ENCODE data around the gene CDH5.

Gene CDH5

DNA sequence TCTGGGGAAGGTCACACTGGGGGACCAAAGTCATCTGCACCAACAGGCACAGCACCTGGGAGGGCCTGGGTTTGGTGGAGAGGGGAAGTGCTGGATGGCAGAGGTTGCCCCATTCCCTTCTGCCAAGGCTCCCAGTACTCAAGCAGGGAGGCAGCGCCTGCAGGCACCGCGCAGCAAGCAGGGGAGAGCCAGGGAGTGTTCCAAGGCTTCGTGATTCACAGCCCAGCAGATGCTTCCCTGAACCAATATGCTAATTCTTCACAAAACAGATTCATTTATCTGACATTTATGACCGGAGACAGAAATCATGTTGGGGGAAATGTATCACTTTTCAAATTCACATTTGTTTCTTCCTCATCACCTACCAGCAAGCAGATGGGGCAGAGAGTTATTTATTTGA, 13.4 kb upstream of the CDH5 start:
- no peak for DNase-seq

DNA sequence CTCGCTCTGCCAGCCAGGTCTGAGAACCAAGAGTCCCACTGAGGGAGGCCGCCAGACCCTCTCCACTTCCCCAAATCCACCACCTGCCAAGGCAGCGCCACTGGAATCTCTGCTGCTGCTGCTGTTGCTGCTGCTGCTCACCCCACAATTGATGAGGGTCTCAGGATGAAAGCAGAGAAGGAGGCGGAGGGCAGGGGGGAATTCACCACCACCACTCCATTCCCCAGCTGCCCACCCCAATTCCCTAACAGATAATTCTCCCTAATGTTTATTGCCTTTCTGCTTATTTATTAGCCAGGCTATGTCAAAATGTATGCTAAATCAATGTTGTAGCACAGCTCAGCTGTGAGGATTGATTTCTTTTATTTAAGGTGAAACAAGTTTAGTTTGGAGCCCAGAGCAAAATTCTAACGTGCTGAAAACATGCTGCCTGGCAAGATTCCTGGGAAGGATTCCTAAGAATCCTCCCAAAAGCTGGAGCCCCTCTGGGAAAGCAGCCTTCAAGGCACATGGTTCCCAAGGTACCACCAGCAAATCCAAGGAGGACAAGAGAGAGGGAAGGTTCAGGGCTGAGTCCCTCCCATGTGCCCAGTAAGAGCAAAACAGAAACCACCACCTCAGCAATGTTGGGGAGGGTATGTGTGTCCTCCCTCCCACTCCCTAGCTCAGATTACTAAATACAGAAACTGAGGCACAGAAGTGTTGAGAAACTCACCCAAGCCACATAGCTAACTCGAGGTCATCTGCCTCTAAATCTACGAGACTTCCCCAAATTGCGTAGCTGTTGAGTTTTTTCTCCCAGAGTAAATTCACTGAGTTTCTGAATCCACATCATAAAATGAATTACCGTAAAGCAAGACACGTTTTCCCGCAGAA, 12.2 kb upstream of the CDH5 start:
- peak; percentile 31 to 69 (median 58) for DNase-seq

DNA sequence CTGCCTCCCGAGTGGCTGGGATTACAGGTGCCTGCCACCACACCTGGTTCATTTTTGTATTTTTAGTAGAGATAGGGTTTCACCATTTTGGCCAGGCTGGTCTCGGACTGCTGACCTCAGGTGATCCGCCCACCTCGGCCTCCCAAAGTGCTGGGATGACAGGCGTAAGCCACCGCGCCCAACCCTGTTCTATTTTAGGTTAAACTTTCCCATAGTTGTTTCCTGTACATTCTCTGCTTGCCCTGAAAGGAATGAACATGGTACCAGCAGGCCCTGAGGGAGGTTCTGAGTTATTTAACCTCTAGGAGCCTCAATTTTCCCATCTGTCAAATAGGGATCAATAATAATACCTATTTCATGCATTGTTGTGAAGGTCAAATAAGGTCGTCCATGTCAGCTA, 11.0 kb upstream of the CDH5 start:
- no peak for DNase-seq

DNA sequence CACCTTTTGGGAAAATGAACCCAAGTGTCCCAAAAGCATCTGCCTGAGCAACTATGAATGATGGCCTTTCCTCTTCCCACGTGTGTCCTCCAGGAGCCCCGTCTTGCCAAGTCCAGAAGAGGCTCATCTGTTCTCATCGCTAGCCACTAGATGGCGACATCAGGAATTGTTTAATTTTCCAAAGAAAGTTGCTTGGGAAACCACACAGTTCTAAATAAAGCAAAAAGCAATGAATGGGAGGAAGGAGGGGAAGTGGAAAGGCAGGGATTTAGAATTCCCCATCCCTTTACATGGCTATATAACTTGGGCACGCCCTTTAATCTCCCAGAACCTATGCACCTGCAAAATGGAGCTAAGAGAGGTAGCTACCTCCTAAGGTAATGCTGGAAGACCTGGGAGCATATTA, 9.0 kb upstream of the CDH5 start:
- peak; percentile 76 to 84 (median 76) for DNase-seq

DNA sequence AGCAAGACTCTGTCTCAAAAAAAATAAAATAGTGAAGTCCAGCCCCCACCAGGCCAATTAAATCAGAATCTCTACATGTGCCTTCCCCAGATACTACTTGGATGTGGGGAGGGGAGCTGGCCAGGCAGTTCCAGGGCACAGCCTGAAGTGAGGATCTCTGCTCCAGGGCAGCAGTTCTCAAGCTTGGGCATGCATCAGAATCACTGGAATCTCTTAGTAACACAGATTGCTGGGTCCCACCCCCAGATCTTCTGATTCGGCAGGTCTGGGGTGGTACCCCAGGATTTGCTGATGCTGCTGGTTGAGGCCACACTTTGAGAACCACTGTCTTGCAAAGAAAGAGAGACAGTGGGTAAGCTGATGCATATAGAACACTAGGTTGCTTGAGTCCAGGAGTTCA, 8.3 kb upstream of the CDH5 start:
- no peak for DNase-seq

DNA sequence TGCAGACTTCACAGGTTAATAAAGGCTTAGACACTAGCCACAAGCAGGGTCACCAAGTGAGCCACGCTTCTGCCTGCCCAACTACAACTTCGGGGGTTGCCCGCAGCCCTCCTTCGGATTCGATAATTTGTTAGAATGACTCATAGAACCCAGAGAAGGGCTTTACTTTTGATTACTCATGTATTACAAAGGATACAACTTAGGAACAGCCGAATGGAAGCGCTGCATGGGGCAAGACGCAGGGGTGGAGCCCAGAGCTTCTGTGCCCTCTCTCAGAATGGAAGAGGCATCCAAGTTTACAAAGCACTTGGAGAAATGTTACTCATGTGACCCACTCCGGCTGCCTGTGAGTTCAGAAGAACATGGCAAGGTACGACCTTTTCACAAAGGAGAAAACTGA, 7.5 kb upstream of the CDH5 start:
- no peak for DNase-seq

DNA sequence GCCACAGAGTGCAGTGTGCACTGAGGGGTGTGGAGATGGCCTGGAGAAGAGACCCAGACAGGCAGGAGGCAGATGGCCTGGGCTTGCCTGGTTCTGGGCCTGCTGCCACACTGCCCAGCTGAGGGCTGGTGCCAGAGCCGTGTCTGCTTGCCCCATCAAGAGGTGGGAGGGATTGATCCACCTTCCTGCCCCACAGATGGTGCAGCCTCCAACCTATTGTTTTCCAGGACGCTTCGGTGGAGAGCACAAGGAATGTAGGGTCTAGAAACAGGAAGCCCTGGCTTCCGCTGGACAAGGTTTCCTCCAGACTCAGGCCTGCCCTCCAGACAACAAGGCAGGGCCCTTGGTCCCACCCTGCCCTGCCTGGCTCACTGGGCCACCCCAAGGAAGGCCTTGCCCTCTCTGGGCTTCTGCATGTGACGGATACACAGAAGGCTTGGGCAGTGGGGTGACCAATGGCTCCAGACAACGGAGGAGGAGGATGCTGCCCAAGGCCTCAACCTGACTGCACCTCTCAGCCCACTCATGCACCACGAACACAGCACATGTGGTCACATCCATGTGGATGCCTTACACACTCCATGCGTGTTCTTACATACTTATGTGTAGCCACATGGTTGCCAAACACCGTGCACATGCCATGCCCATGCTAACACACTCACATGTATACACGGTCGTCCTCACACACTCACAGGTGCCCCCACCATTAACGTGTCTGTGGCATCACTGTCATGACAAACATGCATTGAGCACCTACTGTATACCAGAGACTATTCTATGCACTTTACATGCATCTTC, 6.5 kb upstream of the CDH5 start:
- DNase-seq, result no peak

DNA sequence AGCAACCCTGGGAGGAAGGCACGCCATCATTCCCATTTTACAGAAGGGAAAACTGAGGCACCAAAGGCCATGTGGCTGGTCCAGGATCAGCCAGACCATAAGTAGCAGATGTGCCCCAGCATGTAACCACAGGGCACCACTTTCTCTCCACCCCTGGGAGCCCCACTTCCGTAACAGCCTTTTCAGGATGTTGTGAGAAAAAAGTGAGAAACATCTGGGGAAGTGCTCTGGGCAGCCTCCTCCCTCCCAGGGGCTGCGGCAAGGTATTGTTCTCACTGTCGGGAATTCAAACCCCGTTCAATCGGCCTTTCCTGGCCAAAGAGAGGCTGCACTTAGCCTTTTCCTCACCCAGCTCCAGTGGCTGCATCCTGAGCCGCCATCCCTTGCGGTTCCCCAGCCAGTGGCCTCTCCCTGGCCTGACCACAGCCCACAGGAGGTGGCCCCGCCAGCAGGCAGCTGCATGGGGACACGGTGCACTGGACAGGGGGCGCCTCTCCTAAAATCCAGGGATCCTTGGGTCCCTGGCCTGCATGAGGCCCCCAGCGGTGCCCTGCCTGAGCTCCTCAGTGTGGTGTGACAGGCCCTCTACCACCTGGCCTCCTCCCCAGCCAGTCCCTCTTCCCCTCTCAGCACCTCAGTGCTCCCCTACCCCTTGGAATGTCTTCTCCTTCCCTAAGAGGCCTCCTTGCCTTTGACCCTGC, 5.7 kb upstream of the CDH5 start:
- peak in 3 of 4 experiments; percentile 26 to 46 (median 41) for DNase-seq

DNA sequence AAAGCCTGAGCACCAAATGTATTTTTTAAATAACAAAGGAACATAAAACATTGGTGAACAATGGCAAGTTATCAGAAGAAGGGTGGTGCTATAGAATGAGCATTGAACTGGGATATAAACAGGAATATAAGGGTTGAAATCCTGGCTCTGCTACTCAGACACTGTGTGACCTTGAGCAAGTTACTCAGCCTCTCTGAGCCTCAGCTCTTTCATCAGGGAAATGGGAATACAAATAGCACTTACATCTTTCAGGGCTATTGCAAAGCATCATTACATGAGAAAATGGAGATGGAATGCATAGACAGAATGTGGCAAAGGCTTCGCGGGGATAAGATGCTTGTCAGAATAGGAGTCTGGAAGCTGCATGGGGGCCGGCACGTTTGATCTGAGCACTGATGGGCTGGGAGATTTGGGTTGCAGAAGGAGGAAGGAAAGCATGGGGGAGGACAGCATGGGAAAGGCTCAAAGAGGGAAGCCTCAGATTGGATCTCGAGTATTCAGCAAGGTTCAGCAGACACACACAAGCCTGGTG, 4.8 kb upstream of the CDH5 start:
- DNase-seq, result no peak

DNA sequence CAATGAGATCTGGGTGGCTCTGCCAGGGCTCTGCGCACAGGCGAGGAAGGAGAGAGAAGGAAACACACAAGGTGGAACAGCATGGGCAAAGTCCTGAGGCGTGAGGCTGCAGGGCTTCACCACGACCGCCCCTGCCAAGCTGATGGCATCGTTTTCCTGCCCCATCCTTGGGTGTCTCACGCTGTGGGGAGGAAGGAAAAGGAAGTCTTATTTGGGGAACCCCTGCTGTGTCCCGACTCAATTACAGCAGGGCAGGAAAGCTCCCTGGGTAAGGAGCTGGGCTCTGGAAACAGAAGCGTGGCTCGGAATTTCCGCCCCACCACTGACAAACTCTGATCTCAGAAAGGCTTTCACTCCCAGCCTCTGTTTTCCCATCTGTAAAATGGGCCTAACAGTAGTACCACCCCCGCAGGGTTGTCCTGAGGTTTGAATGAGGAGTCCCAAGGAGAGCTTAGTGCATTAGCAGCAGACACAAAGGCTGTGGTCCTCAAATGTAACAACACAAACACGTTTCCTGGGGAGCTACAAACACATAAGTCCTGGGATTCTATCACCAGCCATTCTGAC, 3.2 kb upstream of the CDH5 start:
- no peak for DNase-seq

DNA sequence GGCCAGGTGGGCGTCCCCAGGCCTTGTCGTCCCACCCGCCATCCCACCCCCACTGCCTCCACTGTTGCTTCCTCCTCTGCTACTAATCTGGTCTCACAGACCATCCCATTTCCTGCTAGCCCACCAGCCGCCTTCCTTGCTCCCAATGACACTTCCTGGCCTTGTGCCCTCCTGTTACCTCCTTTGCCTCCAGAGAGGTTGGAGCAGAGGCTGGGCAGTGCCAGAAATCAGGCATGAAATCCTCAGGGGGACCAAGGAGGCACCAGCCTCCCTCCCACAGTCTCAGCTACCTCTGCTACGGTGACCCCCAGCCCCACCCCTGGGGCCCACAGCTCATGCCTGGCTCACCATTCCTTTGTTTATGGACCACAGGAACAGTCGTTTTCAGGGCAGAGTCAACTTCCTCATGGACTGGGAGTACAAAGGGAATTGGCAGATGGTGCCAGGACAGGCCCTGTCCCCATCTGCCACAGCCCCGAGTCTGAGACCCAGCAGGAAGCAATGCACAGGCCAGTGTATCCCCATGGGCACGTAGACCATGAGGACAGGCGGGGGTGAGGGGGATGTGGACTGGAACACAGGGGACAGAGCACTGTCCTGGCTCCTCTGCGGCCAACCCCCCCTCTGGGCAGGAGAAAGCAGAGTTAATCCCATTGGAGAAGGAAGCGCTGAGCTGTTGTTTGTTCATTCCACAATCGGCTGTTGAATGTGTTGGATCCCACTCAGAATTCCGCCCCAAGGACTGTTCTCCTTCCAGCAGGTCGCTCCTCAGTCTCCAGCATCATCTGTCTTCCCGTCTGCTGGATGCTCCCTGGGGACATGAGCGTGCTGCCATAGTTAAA, 2.2 kb upstream of the CDH5 start:
- DNase-seq, result peak in 1 of 4 experiments; percentile 17

DNA sequence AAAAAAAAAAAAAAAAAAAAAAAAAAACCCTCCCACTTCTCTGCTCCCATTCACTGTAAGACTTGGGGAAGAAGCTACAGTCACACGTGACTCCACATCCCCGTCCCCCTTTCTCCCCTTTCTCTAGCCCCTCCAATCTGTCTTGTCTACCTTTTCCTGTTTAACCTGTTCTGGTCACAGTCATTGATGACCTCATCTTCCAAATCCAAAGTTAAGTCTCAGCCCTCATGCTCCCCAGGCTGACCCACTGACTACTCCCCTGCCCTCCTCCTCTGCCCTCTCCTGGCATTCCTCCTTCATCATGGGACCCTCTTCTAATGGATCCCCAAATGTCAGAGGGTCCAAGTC, 1.6 kb upstream of the CDH5 start:
- no peak for DNase-seq

DNA sequence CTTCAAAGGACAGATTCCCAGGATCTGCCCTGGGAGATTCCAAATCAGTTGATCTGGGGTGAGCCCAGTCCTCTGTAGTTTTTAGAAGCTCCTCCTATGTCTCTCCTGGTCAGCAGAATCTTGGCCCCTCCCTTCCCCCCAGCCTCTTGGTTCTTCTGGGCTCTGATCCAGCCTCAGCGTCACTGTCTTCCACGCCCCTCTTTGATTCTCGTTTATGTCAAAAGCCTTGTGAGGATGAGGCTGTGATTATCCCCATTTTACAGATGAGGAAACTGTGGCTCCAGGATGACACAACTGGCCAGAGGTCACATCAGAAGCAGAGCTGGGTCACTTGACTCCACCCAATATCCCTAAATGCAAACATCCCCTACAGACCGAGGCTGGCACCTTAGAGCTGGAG, 840 bp upstream of the CDH5 start:
- peak; percentile 44 to 71 (median 62) for DNase-seq

DNA sequence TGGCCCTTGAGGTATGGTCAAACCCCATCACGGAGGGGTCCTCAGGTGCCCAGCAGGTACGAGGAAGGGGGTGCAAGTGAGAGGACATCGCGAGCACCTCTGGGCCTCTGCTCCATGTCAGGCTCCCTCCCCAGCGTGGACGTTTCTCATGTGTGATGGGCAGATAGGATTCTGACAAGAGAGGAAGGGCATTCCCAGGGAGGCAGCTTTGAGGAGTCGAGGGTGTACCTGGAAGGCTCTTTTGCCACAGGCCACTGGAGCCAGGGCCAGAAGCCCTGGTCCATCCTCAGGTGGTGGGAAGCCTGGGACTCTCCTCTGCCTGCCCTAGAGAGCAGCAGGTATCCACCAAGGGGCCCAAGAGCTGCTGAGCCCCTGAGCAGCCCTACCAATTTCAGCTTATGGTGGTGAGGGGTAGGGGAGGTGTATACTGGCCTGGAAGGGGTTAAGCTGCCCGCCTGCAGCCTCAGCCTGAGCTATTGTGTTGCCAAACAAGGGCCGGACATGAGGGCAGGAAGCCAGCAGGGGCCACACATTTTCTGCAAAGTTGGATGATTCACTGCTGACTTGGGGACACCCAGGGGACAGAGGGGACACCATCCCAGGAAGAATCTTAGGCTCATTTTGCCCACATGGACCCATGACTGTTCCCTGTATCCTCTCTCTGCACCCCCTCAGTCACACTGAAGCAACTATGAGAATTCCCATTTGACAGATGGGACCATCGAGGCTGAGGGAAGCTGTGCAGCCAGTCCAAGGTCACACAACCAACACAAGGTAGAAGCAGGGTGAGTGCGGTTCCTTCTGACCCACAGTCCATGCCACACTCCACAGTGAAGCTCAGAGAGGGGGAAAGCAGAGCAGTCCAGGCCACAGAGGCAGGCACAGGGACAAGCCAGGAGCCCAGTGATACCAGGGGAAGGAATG, 1.7 kb downstream of the CDH5 start:
- DNase-seq, result peak in 3 of 4 experiments; percentile 19 to 43 (median 30)

DNA sequence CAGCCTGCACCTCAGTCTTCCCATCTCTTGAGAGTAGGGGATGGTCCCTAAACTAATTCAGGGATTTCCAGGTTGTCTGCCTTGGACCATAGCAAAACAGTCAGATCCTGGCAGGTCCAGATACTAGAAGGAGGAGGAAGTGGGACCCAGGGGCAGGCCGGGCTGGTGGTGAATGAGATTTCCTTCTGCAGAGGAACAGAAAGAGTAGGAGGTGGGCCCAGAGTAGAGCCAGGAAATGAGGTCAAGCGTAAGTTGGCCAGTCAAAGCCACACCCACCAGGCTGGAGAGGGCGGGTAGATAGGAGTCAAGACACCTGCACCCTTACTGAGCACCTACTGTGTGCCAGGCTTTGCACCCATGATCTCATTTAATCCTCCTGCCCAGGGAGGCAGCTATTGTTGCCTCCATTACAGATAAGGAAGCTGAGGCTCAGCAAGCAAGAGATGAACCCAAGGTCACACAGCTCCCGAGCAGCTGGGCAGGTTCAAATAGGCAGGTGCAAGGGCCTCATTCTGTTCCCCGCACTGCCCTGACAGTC, 2.6 kb downstream of the CDH5 start:
- DNase-seq, result peak; percentile 74 to 87 (median 80)

DNA sequence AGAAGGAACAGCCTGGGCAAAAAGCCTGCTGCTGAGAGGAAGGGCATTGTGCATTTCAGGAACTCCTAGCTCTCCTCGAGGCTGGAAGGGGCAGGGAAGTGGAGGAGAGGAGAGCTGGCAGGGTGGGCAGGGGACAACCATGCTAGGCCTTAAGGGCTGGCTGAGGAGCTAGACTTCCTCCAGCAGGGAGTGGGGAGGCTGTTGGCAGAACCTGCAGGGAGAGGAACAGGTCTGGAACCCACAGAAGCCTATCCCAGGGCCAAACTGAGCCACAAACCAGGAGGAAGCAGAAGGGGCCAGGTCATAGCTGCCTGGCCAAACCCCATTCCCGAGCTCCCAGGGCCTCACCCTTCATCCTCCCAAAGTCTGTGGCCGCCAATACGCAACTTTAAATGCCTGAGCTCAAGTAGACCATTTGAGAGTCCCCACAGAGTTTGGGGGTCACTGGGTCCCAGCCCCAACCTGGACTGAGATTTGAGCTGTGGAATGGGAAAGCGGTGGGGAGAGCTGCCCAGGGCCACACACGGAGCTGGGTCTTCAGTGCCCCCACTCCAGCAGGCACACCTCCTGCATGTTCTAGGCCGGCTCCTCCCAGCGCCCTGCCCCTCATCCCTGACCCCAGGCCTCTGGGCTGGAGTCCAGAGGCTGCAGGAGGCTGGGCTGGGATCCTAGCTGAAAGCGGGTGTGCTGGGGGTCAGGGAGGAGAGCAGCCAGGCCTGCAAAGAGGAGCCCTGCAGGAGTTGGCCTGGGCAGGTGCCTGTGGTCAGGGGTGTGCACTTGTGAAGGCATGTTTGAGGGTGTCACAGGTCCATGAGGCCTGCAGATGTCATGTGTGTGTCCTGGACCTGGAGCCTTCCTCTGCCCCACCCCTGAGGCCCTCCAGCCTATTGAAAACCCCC, 4.5 kb downstream of the CDH5 start:
- peak in 3 of 4 experiments; percentile 24 to 44 (median 40) for DNase-seq

DNA sequence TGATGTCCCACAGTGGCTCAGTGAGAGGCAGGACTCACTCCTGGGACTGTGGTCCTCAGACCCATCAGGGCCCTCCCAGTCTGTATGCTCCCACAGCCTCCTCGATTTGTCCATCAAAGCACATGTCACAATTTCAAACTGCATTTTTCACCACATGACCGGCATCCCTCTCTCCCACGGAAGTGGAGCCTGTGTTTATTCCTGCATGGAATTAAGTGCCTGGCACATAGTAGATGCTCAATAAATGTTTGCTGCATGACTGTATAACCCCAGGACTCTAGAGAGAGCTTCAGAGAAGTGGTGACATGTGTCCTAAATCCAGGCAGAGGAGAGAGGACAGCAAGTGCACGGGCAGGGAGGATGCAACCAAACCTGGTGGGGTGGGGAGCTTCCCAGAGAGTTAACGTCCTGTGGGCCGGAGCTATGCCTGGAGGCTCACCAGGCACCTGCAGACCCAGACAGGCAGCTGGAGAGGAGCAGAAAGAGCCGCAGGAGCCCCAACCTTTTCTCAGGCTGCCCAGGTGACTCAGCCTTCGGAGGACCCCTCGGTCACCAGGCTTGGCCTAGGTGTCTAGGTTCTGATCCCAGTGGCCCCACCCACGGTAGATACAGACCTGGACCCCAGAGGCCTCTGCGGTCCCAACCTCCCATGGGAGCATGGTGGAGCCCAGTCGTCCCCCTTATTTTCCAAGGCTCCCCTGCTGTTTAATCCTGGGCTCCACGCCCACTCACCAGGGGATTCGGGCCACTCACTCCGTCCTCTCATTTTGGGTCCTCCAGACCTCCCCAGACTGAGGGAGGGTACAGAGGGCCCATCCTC, 5.8 kb downstream of the CDH5 start:
- no peak for DNase-seq

DNA sequence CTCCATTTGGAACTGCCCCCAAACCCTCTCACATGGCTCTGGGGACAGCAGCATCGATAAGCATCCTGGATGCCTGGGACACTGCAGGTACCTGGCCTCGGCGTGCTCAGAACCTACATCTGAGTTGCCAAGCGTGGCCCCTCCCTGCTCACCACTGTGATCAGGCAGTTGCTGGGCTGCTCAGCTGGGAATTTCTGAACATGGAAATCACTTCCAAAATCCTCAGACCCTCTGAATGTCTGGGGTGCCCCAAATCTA, 6.3 kb downstream of the CDH5 start:
- no peak for DNase-seq

DNA sequence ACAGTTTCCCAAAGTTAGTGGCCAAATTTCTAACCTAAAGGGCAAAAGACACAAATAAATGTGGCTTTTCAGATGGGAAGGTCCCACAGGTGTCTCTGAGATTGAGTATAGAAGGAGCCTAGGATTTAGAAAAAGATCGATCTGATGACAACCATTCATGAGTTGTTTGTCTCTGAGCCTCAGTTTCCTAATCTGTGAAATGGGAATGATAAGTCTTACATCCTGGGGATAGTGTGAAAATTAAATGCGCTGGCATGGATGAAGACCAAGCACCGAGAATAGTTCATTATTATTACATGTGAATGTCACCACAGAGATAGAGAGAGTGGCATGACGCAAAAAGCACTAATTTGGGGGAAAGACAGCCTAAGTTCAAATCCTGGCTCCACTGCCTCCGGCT, 7.2 kb downstream of the CDH5 start:
- DNase-seq, result no peak
